ENCODE measurements around the gene FOXJ1. TPM values are rescaled to one million over a fixed set of nuclear protein-coding genes. Genes with fewer than 3 reads are reported as not detected.

Gene FOXJ1
- total and polyA plus RNA-seq, 2 of the 8 experiments (the other 6 are each of a cell fraction or from before 2014, with no cell fraction given): 4.7 to 5.4 TPM

DNA sequence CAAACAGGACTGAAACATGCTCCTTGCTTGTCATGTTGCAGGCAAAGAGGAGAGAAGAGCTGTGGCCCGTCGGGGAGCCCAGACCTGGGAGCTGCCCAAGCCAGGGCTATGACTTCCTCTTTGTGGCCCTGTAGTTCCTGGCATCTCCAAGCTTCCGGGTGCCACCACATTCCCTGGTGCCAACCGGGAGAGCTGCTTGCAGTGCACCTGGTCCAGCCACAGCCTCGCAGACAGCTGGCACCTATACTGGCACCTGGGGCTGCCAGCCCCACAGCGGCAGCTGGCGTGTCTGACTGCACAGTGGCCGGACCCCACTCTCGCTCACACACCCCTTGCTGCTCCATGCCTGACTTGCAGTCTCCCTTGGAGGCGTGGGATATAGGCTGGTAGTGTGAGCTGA lies 37.1 kb upstream of the FOXJ1 start:
- H3K9ac ChIP-seq (replicated peaks in 1 of 4; ENCODE audit: extremely low read depth in 1 of 4, low read depth in 3 of 4, low read length in 3 of 4): no peak overlapping the region
- no peak overlapping the region for H4K5ac ChIP-seq (ENCODE audit: insufficient read length, low read depth, low read length)
- no peak for TF ChIP-seq SP1 (IDR thresholded peaks at IDR 0.05; ENCODE audit: low read depth, low read length)
- no peak for TF ChIP-seq SIX5 (IDR thresholded peaks at IDR 0.05; ENCODE audit: low read depth, low read length)
- TF ChIP-seq POU5F1 (IDR thresholded peaks at IDR 0.05; ENCODE audit: low read depth, low read length): no peak
- no peak for TF ChIP-seq HDAC6 (IDR thresholded peaks at IDR 0.05; ENCODE audit: low read depth, low read length)
- TF ChIP-seq POLR2AphosphoS5 (IDR thresholded peaks at IDR 0.05; ENCODE audit: low read depth, low read length): no peak
- no peak for TF ChIP-seq CEBPB (IDR thresholded peaks at IDR 0.05; ENCODE audit: low read depth, low read length)
- TF ChIP-seq HDAC2 (IDR thresholded peaks at IDR 0.05; ENCODE audit: borderline replicate concordance in 1 of 2, low read depth in 2 of 2, low read length in 2 of 2): no peak
- TF ChIP-seq ASH2L (IDR thresholded peaks at IDR 0.05; ENCODE audit: low read length): no peak
- no peak for TF ChIP-seq SP2 (IDR thresholded peaks at IDR 0.05; ENCODE audit: low read length)
- no peak overlapping the region for H2AFZ ChIP-seq (ENCODE audit: low read length)
- peak overlapping the region; percentile 31; the same call in 1 of the 2 replicates for H2BK15ac ChIP-seq (ENCODE audit: low read length)
- H3K18ac ChIP-seq (ENCODE audit: extremely low read depth, low read length): no peak overlapping the region
- no peak overlapping the region for H3K14ac ChIP-seq (ENCODE audit: insufficient read length)
- no peak overlapping the region for H3K23ac ChIP-seq (ENCODE audit: insufficient read length)
- FAIRE-seq (no peak), DNase-seq (ENCODE audit: low read depth in 1 of 2, low spot score in 2 of 2) (no peak)
- no peak overlapping the region for H2BK12ac ChIP-seq (ENCODE audit: low read depth, low read length)
- H3K79me2 ChIP-seq (ENCODE audit: control insufficient read depth in 1 of 2, insufficient read depth in 2 of 2, low read length in 2 of 2): no peaks in the 10 kb centered on the region
- no peak overlapping the region for H3K4ac ChIP-seq (replicated peaks; ENCODE audit: insufficient read length, low read depth, low read length)
- no peak overlapping the region for H2AK5ac ChIP-seq (ENCODE audit: low read depth, low read length)
- H4K8ac ChIP-seq (ENCODE audit: extremely low read depth, insufficient read depth, low read length): peak overlapping the region; percentile 11; the same call in 1 of the 2 replicates
- H3K79me1 ChIP-seq (ENCODE audit: low read depth, low read length): no peaks in the 10 kb centered on the region
- no peaks in the 10 kb centered on the region for H3K9me3 ChIP-seq (ENCODE audit: insufficient read depth in 2 of 2, low read depth in 1 of 2, low read length in 1 of 2)
- H3K4me3 ChIP-seq (ENCODE audit: extremely low read depth in 1 of 4, insufficient read depth in 2 of 4, low read depth in 3 of 4, low read length in 4 of 4): no peak overlapping the region
- 87% methylated on average over 10 of the region's 10 CpGs; no CpG with 5 or more reads in 1 of the 2 experiments for WGBS, 2 experiments (ENCODE audit: extremely low coverage in 1 of 2, insufficient coverage in 1 of 2, insufficient read length in 1 of 2, insufficient replicate concordance in 2 of 2, low coverage in 1 of 2, low lambda C conversion rate in 2 of 2, missing lambda C conversion rate in 1 of 2)
- H3K4me1 ChIP-seq (replicated peaks in 1 of 4; ENCODE audit: control insufficient read depth in 3 of 4, insufficient read depth in 4 of 4, low read length in 3 of 4): peaks cover 0 to 4% (median 0%) of the 10 kb centered on the region in 4 experiments; a peak in 3 of 7 replicates
- no peak overlapping the region for H3K27ac ChIP-seq (ENCODE audit: low read depth, low read length)
- H2BK120ac ChIP-seq (replicated peaks; ENCODE audit: low read depth, low read length): no peak overlapping the region
- H3K23me2 ChIP-seq (ENCODE audit: low read depth, low read length): no peaks in the 10 kb centered on the region
- no peak overlapping the region for H4K91ac ChIP-seq (replicated peaks; ENCODE audit: insufficient read length, low read length)
- no peak overlapping the region for H3K4me2 ChIP-seq (ENCODE audit: insufficient read depth in 1 of 2, low read depth in 2 of 2, low read length in 2 of 2)
- no peaks in the 10 kb centered on the region for H3K27me3 ChIP-seq (replicated peaks in 1 of 4; ENCODE audit: control insufficient read depth in 3 of 4, extremely low read depth in 1 of 4, insufficient read depth in 3 of 4, low read length in 3 of 4)
- H2BK20ac ChIP-seq (ENCODE audit: low read length): no peak overlapping the region
- no peak overlapping the region for H3K56ac ChIP-seq (replicated peaks; ENCODE audit: insufficient read length, low read depth, low read length)
- no peaks in the 10 kb centered on the region; a peak in 1 of 8 replicates for H3K36me3 ChIP-seq (ENCODE audit: control insufficient read depth in 2 of 4, insufficient read depth in 4 of 4, low read length in 3 of 4)
- H4K20me1 ChIP-seq (replicated peaks in 1 of 2; ENCODE audit: control insufficient read depth in 1 of 2, insufficient read depth in 2 of 2, low read length in 2 of 2): no peaks in the 10 kb centered on the region
- ChIA-PET POLR2A (ENCODE audit: partially characterized antibody) (interaction anchor here (0.6 to 1.9 kb wide), 5 partner anchors 18 to 91 kb away, joined by 3 to 5 read pairs (median 3); no protein-coding TSS in a partner anchor), CTCF (ENCODE audit: partially characterized antibody) (interaction anchor here (0.6 to 23.7 kb wide), 24 partner anchors 9 to 681 kb away, joined by 3 to 425 read pairs (median 4); partner anchors contain the start of genes CDK3, EXOC7 and FOXJ1)
- no peak overlapping the region for H2BK5ac ChIP-seq (ENCODE audit: low read depth, low read length)

Measured in H1 (cell line).